K562 (cell line): ENCODE results near the gene SLC35A2. TPM values are rescaled to one million over a fixed set of nuclear protein-coding genes. Genes with fewer than 3 reads are reported as not detected.
A peak's percentile ranks its signal among the peaks of the same experiment; 100 is the strongest.

Experiments
- ARID3B ChIP-seq: fragments of 250-450 bp; sonication (Bioruptor Pico); IDR thresholded peaks from 2 replicates; pipeline ENCODE4 v1.4.0; 2020; ENCODE audit warnings: borderline replicate concordance
- CUX1 ChIP-seq: fragments of 200-800 bp; sonication (Bioruptor generic); IDR thresholded peaks from 2 replicates; pipeline ENCODE4 v1.6.1; 2016; ENCODE audit warnings: missing genetic modification characterization, missing compliant biosample characterization
- KAT2B ChIP-seq: IDR thresholded peaks from one replicate; pipeline ENCODE4 v1.6.1; 2012; ENCODE audit warnings: low read depth, mild to moderate bottlenecking, control low read depth, inconsistent platforms, low read length, moderate library complexity
- MAX ChIP-seq: sonication (generic); formaldehyde crosslinking; IDR thresholded peaks from 2 replicates; pipeline ENCODE4 v1.9.0; 2022; ENCODE audit warnings: mild to moderate bottlenecking, missing genetic modification reagents
- NFE2L1 ChIP-seq: fragments of 450-650 bp; IDR thresholded peaks from 2 replicates; pipeline ENCODE4 v1.6.1; 2016; ENCODE audit warnings: missing genetic modification characterization, low read depth, mild to moderate bottlenecking, missing compliant biosample characterization, moderate library complexity, borderline replicate concordance
- NR4A1 ChIP-seq, 2 experiments: fragments of 250-450 bp in 1 of 2; fragments of 450-650 bp in 1 of 2; sonication (Bioruptor Pico) in 1 of 2; IDR thresholded peaks; 2 replicates each; pipeline versions ENCODE4 v1.4.0 to v1.6.1; 2016 to 2020; ENCODE audit warnings: mild to moderate bottlenecking in 2 of 2, missing compliant biosample characterization in 1 of 2, missing genetic modification characterization in 1 of 2, moderate library complexity in 1 of 2
- RBM22 ChIP-seq: fragments of 200-400 bp; formaldehyde crosslinking; IDR thresholded peaks from 2 replicates; pipeline ENCODE4 v1.6.1; 2018; ENCODE audit warnings: low read length, low read depth; ENCODE audit not compliant: poor library complexity, severe bottlenecking
- SIN3B ChIP-seq: fragments of 450-650 bp; IDR thresholded peaks from 2 replicates; pipeline ENCODE4 v1.6.1; 2017; ENCODE audit warnings: low read depth, mild to moderate bottlenecking, moderate library complexity
- USF1 ChIP-seq: sonication (generic); formaldehyde crosslinking; IDR thresholded peaks from 2 replicates; pipeline ENCODE4 v1.9.0; 2022; ENCODE audit warnings: mild to moderate bottlenecking, missing genetic modification reagents
- ZBTB43 ChIP-seq: sonication (generic); formaldehyde crosslinking; IDR thresholded peaks from 2 replicates; pipeline ENCODE4 v1.8.0; 2023; ENCODE audit warnings: mild to moderate bottlenecking, missing genetic modification reagents
- ZBTB7A ChIP-seq: IDR thresholded peaks from 2 replicates; pipeline ENCODE4 v1.6.1; 2011; ENCODE audit warnings: low read depth, mild to moderate bottlenecking, low read length, moderate library complexity, borderline replicate concordance; ENCODE audit not compliant: control insufficient read depth
- ZNF277 ChIP-seq: fragments of 250-450 bp; sonication (Bioruptor Pico); IDR thresholded peaks from 2 replicates; pipeline ENCODE4 v1.8.0; 2022; ENCODE audit warnings: inconsistent platforms, mild to moderate bottlenecking, moderate library complexity, borderline replicate concordance
- ZNF699 ChIP-seq: fragments of 250-450 bp; sonication (Bioruptor Pico); IDR thresholded peaks from 2 replicates; pipeline ENCODE4 v1.8.0; 2021; ENCODE audit warnings: mild to moderate bottlenecking, moderate library complexity; ENCODE audit not compliant: insufficient replicate concordance
- polyA plus RNA-seq, 8 experiments: library from polyadenylated mRNA; depleted of rRNA in 4 of 8; stranded (reverse) in 5 of 8; unstranded in 3 of 8; fragments of >200 nt; fragmentation: Nextera tagmentation in 2 of 8; fragmentation: Illumina TruSeq in 1 of 8; extraction: Ambion mirVana in 2 of 8; extraction: Trizol in 1 of 8; gene quantifications; 2 replicates each; pipeline versions ENCODE4 v1.2.1 to v1.2.3, GENCODE V29; 2011 to 2014; ENCODE audit warnings: inconsistent platforms in 1 of 8, missing spikeins in 1 of 8
- total RNA-seq, 7 experiments: library from RNA; depleted of rRNA in 6 of 7; stranded (reverse); fragments of >200 nt in 6 of 7; fragmentation: Illumina TruSeq in 2 of 7; extraction: Trizol in 2 of 7; gene quantifications; 2 replicates each; pipeline versions ENCODE4 v1.2.1 to v1.2.3, GENCODE V29; 2011 to 2021; ENCODE audit warnings: low replicate concordance in 1 of 7

The SLC35A2 gene
- total and polyA plus RNA-seq, 9 of the 15 experiments (the other 6 are each of a cell fraction or from before 2014, with no cell fraction given): 3.3 to 38.9 (median 20.0) TPM

GRCh38 chrX:48957827-48958634 lies 46.6 kb upstream of the SLC35A2 start (continued):
- TF ChIP-seq USF1 (CRISPR knock-in tag): no peak
- no peak for TF ChIP-seq KAT2B
- no peak for TF ChIP-seq RBM22
- no peak for TF ChIP-seq ZBTB7A
- no peak for TF ChIP-seq ZNF277 (CRISPR knock-in tag)
- TF ChIP-seq CUX1: no peak
- TF ChIP-seq NR4A1 (CRISPR knock-in tag; IDR thresholded peaks at IDR 0.05): no peak
- no peak for TF ChIP-seq NR4A1 (tag; IDR thresholded peaks at IDR 0.05)
- TF ChIP-seq SIN3B: peak; percentile 81
- TF ChIP-seq MAX (CRISPR knock-in tag): peak; percentile 37; the same call in 1 of the 2 replicates
- no peak for TF ChIP-seq ZNF699 (CRISPR knock-in tag)
- TF ChIP-seq ARID3B (CRISPR knock-in tag): no peak
- no peak for TF ChIP-seq ZBTB43 (CRISPR knock-in tag)
- TF ChIP-seq NFE2L1 (tag): no peak
